ENCODE data around the gene EFCAB6. TPM values are rescaled to one million over a fixed set of nuclear protein-coding genes. Genes with fewer than 3 reads are reported as not detected.

The EFCAB6 gene
- total and polyA plus RNA-seq, 10 donors: 0.07 to 2.8 (median 0.78) TPM

DNA sequence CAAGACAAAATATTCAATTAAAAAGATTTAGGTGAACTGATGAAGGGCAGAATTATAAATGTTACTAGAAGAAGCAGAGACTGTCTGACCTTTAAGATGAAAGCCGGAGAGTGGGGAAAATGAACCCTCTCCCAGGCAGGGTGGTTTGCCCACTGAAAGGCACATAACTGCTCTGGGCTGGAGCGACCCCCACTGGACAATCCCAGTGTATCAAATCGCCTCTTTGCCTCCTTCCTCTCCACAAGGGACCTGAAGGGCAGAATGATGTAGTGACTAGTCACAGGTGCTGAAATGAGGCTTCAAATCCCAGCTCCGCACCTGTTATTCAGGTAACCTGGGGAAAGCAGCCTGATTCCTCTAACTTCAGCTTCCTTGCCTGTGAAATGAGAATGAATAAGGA lies 69.0 kb downstream of the EFCAB6 start:
- H3K36me3 ChIP-seq: no peaks in the 10 kb centered on the region
- TF ChIP-seq POLR2AphosphoS5 (IDR thresholded peaks at IDR 0.05): no peak
- no peak for TF ChIP-seq POLR2A (IDR thresholded peaks at IDR 0.05)
- TF ChIP-seq CTCF (IDR thresholded peaks at IDR 0.05 in 8 of 11, conservative IDR thresholded peaks at IDR 0.05 in 3 of 11): no peak
- no peak overlapping the region for H3K27ac ChIP-seq
- no peaks in the 10 kb centered on the region for H3K9me3 ChIP-seq
- intact Hi-C loops (cut with DNase I; ENCODE audit: low total_unique reads): no loop called here
- H3K27me3 ChIP-seq (replicated peaks in 1 of 7): peaks cover 0 to 40% (median 0%) of the 10 kb centered on the region in 7 donors
- no peak for DNase-seq
- 49 to 69% (median 57%) methylated on average over 4 of the region's 4 CpGs for WGBS, 5 donors
- H3K4me3 ChIP-seq: no peak overlapping the region
- no peaks in the 10 kb centered on the region for H3K4me1 ChIP-seq

GRCh38 chr22:43742154-43742950 lies 69.8 kb downstream of the EFCAB6 start:
- 75 to 89% (median 86%) methylated on average over 11 to 15 of the region's 15 CpGs for WGBS, 5 donors
- Histone ChIP-seq H3K27ac (no peak overlapping the region), H3K36me3 (no peaks in the 10 kb centered on the region), H3K27me3 (replicated peaks in 1 of 7) (peaks cover 0 to 40% (median 0%) of the 10 kb centered on the region in 7 donors), H3K4me3 (no peak overlapping the region), H3K4me1 (no peaks in the 10 kb centered on the region), H3K9me3 (no peaks in the 10 kb centered on the region)
- TF ChIP-seq CTCF (IDR thresholded peaks at IDR 0.05 in 8 of 11, conservative IDR thresholded peaks at IDR 0.05 in 3 of 11) (no peak), POLR2A (IDR thresholded peaks at IDR 0.05) (no peak), POLR2AphosphoS5 (IDR thresholded peaks at IDR 0.05) (no peak)
- intact Hi-C loops (cut with DNase I; ENCODE audit: low total_unique reads): no loop called here
- no peak for DNase-seq

GRCh38 chr22:43740587-43741270 lies 71.4 kb downstream of the EFCAB6 start:
- Histone ChIP-seq H3K9me3 (no peaks in the 10 kb centered on the region), H3K36me3 (no peaks in the 10 kb centered on the region), H3K27ac (no peak overlapping the region), H3K4me1 (no peaks in the 10 kb centered on the region), H3K4me3 (no peak overlapping the region), H3K27me3 (replicated peaks in 1 of 7) (peaks cover 0 to 40% (median 0%) of the 10 kb centered on the region in 7 donors)
- WGBS, 5 donors: 63 to 79% (median 76%) methylated on average over 19 of the region's 19 CpGs
- intact Hi-C loops (cut with DNase I; ENCODE audit: low total_unique reads): no loop called here
- no peak for DNase-seq
- no peak for TF ChIP-seq POLR2AphosphoS5 (IDR thresholded peaks at IDR 0.05)
- TF ChIP-seq POLR2A (IDR thresholded peaks at IDR 0.05): no peak
- TF ChIP-seq CTCF (IDR thresholded peaks at IDR 0.05 in 8 of 11, conservative IDR thresholded peaks at IDR 0.05 in 3 of 11): no peak

- Histone ChIP-seq H3K36me3 (no peaks in the 10 kb centered on the region), H3K4me1 (no peaks in the 10 kb centered on the region), H3K27ac (no peak overlapping the region), H3K9me3 (no peaks in the 10 kb centered on the region), H3K4me3 (no peak overlapping the region), H3K27me3 (replicated peaks in 1 of 7) (peaks cover 0 to 40% (median 0%) of the 10 kb centered on the region in 7 donors)
- intact Hi-C loops (cut with DNase I; ENCODE audit: low total_unique reads): no loop called here
- TF ChIP-seq POLR2A (IDR thresholded peaks at IDR 0.05) (no peak), CTCF (IDR thresholded peaks at IDR 0.05 in 8 of 11, conservative IDR thresholded peaks at IDR 0.05 in 3 of 11) (no peak), POLR2AphosphoS5 (IDR thresholded peaks at IDR 0.05) (no peak)
- 72 to 84% (median 74%) methylated on average over 11 of the region's 11 CpGs for WGBS, 5 donors
- no peak for DNase-seq
Observed at GRCh38 chr22:43739851-43740379, 72.2 kb downstream of the EFCAB6 start.
